Measurements from ENCODE around the gene PDE6G.

DNA sequence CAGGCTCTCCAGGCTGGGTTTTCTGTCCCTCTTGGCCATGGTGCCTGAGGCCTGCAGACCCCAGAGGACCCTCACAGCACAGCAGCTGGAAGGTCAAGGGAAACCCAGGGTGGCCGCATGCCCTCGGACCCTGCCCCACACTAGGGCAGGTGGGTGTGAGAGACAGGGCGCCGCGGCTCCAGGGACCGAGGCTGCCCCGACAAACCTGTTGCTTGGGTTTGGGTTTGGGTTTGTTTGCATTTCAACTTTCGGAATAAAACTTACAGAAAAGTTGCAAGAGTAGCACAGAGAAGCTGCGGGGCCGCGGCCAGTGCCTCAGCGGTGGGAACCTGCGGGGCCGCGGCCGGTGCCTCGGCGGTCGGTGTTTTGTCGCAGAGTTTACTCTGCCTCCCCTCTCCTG, 35.3 kb upstream of the PDE6G start:
- TF ChIP-seq ZFP3 (CRISPR knock-in tag; IDR thresholded peaks at IDR 0.05) (no peak), CSDC2 (CRISPR knock-in tag; IDR thresholded peaks at IDR 0.05) (no peak), ZNF70 (CRISPR knock-in tag; IDR thresholded peaks at IDR 0.05) (no peak), ISL1 (CRISPR knock-in tag; IDR thresholded peaks at IDR 0.05) (no peak), ZC3H10 (CRISPR knock-in tag; IDR thresholded peaks at IDR 0.05) (no peak), PPARA (CRISPR knock-in tag; IDR thresholded peaks at IDR 0.05; ENCODE audit: borderline replicate concordance) (no peak), SNAI2 (CRISPR knock-in tag; IDR thresholded peaks at IDR 0.05) (no peak), OSR1 (CRISPR knock-in tag; IDR thresholded peaks at IDR 0.05) (no peak), ZNF565 (CRISPR knock-in tag; conservative IDR thresholded peaks at IDR 0.05; ENCODE audit: low read depth) (no peak)
- TF ChIP-seq, protein P1, sequence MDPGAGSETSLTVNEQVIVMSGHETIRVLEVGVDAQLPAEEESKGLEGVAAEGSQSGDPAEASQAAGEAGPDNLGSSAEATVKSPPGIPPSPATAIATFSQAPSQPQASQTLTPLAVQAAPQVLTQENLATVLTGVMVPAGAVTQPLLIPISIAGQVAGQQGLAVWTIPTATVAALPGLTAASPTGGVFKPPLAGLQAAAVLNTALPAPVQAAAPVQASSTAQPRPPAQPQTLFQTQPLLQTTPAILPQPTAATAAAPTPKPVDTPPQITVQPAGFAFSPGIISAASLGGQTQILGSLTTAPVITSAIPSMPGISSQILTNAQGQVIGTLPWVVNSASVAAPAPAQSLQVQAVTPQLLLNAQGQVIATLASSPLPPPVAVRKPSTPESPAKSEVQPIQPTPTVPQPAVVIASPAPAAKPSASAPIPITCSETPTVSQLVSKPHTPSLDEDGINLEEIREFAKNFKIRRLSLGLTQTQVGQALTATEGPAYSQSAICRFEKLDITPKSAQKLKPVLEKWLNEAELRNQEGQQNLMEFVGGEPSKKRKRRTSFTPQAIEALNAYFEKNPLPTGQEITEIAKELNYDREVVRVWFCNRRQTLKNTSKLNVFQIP (CRISPR knock-in tag; IDR thresholded peaks at IDR 0.05; ENCODE audit: borderline replicate concordance, low read depth): no peak
